DMS114 treated with DMSO at 0.1 percent for 48 hours (cell line): ENCODE data around the gene RICTOR.

ENCODE experiments used
- DNase-seq: peaks from one replicate; lab custom pipeline; 2025; ENCODE audit not compliant: unreplicated experiment; lab: John Stamatoyannopoulos, UW

Gene RICTOR, protein sequence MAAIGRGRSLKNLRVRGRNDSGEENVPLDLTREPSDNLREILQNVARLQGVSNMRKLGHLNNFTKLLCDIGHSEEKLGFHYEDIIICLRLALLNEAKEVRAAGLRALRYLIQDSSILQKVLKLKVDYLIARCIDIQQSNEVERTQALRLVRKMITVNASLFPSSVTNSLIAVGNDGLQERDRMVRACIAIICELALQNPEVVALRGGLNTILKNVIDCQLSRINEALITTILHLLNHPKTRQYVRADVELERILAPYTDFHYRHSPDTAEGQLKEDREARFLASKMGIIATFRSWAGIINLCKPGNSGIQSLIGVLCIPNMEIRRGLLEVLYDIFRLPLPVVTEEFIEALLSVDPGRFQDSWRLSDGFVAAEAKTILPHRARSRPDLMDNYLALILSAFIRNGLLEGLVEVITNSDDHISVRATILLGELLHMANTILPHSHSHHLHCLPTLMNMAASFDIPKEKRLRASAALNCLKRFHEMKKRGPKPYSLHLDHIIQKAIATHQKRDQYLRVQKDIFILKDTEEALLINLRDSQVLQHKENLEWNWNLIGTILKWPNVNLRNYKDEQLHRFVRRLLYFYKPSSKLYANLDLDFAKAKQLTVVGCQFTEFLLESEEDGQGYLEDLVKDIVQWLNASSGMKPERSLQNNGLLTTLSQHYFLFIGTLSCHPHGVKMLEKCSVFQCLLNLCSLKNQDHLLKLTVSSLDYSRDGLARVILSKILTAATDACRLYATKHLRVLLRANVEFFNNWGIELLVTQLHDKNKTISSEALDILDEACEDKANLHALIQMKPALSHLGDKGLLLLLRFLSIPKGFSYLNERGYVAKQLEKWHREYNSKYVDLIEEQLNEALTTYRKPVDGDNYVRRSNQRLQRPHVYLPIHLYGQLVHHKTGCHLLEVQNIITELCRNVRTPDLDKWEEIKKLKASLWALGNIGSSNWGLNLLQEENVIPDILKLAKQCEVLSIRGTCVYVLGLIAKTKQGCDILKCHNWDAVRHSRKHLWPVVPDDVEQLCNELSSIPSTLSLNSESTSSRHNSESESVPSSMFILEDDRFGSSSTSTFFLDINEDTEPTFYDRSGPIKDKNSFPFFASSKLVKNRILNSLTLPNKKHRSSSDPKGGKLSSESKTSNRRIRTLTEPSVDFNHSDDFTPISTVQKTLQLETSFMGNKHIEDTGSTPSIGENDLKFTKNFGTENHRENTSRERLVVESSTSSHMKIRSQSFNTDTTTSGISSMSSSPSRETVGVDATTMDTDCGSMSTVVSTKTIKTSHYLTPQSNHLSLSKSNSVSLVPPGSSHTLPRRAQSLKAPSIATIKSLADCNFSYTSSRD (N-terminal part only)

DNA sequence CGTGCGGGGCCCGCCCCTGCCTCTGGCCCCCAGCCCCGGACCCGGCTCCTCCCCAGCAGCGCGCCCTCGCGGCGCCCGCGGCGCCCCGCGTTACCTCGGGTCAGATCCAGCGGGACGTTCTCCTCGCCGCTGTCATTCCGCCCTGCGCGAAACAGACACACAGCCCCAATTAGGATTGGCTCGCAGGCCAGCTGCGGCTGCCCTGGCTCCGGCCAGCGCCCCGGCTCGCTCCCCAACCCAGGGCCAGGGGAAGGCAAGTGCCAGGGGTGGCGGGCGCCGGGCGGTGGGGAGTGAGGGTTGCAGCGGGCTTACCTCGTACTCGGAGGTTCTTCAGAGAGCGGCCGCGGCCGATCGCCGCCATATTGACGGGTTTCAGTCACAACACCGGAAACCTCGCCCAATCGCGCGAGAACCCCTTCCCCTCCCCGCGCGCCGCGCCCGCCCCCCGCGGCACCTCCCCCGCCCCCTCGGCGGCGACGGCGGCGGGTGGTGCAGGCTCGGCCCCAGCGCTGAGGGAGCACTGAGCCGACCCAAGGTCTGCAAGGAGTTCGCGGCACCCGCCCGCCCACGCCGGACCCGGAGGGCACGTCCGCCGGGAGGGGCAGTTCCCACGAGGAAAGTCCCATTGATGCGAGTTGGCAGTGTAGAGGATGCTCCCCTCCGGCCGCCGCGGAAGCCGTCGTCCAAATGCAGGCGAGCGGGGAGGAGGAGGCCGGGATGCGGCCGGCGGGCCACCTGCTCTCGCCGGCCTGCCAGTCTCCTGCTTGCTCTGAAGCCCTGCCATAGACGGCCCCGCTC, at the start of gene RICTOR:
Gene RICTOR, minus strand, starts transcription at position 383 of the 798 bp plus-strand sequence. Its CDS starts 22 bp downstream, at position 361.
- peak; percentile 45 for DNase-seq

DNA sequence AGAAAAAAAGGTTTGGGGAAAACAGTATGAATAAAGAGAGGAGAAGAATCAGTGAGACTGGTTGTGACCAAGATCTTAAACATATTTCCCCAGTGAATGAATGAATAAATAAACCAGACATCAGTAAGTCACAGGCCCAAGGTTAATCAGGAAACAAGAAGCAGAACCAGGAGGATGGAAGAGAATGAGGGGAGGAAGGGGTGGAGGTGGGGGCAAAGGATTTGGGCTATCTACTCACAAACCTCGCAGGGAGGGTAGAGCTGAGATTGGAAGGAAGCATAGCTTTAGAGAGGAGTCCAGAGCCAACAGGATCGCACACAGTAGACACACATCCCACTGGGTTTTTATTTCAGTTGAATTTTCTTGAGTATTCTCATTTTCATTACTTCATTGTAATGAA, 47.7 kb upstream of the RICTOR start:
- DNase-seq: no peak

DNA sequence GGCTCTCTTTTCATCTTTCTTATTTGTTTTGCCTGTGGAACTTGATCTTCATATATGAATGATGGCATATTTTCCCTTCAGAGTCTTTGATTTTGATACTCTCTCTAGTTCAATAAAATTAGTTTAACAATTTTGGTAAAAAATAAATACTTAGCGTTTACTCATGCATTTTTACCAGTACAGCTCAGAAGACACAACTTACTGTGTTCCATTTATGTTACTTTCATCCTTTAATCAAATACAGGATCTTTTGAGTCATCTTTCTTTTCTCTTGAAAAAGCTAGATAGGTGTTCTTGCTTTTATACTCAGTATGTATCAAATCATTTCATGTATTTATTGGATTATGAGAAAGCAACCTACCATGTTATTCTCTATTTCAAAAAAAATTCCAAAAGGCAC, 47.1 kb upstream of the RICTOR start:
- DNase-seq: no peak

DNA sequence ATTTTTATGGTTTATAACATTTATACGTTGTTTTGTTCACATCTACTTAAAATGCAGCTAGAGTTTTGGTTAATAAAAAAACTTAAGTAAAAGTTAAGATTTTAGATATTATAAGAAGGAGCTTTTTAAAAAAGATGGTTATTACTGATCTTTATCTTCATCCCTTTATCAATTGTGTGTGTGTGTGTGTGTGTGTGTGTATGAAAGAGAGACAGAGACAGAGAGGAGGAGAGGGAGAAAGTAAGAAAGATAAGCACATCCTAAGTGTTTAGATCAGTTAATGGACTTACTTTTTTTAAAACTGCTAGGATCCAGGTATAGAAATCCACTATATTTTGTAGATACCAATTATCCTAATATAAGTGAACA, 45.8 kb upstream of the RICTOR start:
- no peak for DNase-seq

DNA sequence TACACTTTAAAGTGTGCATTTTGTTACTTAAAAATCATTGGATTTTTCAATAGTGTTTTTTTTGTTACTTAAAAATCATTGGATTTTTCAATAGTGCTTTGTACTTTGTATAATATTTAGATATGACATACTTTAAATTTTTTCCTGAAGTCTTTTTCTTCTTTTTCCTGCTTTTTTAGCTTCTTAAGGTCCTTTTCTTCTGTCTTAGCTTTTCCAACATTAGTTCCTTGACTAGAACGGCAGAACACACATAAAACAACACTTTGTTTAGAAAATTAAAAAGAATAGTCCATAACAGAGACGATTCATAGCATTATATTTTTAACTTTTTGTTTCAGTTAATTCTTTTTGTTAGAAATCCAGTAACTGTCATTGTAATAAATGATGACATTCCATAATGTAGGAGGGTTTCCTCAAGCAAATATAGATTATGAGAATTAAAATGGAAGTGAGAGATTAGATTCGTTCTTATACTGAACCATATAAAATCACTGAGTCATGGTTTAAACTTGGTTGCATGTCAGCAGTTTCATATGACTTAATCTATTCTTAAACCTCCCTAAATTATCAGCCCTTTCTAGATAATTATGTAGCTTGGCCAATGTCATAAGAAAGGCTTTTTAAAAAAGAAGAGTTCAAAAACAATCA, 45.3 kb upstream of the RICTOR start:
- no peak for DNase-seq

DNA sequence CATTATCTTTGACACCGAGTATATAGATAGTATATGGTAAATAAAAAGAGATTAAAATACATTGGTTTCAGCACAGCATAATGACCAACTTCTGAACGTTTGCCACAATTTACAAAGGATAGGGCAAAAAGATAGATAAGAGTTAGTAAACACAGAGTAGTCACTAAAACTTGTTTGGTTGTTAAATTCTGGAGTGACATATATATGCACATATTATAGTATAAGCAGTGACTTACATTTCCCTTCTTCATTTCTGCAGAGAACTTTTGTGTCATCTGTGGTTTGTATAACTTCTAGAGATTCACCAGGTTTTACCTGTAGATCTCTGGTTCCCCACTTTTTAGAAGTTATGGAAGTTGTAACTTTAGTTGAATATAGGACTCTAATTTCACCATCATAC, 44.4 kb upstream of the RICTOR start:
- DNase-seq: no peak

DNA sequence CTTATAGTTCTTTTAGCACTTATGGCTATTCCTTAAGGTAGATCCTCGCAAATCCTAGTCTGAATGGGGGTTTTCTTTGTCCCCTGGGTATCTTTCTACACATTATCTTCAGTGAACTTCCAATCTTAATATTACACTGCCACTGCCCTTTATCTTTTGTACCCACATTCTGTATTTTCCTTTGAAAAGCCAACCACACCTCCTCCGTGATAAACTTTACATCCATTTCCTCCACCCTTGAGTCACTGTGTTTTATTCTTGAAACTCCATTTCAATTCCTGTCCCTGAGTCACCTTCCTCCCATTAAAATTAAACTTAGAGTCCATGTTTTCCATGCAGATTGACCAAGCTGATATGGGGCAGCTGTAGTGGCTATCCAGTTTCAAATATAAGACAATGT, 43.2 kb upstream of the RICTOR start:
- DNase-seq: no peak

DNA sequence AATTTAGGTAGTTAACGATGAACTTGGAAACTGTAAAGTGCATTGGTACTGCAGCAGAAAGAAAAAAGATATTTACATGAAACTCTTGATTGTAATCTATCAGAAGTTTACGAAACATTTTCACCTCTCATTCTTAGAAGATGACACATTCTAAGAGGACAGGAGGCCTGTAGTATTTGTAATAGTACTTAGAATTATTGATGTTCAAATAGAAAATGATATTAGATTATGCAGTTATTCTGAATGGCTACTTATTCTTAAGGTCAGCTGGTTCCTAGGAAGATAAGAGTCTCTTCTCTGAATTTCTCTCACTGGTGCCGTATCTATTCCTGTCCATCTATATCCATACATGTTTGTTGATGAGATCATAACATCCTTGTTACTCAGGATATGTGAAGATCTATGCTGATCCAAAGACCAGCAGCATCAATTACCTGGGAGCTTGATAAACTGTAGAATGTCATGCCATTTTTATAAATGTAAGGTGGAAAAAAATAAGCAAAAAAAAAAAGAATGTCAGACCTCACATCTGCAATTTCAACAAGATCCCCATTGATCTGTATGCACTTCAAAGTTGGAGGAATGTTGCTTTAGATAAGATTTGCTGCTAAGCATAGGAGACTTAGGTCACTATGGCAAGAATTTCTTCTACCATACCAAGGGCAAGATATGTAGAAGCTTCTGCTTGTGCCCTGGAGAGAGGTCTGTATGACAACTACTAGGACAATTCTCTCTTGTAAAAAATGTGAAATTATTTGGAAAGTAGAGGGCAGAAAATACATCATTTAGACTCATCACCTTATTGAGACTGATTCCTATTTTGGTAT, 42.4 kb upstream of the RICTOR start:
- no peak for DNase-seq

DNA sequence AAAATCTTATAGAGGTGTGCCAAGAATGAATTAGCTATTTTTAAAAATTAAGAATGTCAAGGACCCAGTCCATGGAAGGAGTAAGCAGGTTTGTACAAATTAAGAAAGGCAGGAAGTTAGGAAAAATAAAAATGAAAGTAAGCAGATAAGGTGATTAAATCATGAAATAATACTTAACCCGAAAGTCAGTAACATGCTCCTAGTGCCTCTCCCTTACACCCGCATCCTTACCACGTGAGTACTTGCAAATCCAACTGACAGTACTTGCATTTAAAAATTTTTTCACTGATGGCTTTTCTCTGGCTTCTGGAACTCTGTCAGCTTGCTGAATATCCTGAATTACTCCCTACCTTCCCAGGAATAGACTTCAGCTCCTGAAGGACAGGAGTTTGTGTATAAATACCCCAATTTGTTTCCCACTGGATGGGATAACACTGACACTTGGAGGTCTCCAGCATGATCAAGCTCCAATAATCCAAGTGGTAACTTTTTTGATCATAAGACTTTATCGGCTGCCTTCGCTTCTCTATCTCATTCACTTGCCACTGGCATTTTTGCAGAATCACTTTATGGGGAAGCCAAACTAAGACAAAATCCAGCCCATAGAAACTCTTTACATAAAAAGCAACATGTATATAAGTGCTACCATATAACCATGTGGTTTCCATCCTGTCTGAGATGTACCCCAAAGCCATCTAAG, 41.6 kb upstream of the RICTOR start:
- DNase-seq: no peak

DNA sequence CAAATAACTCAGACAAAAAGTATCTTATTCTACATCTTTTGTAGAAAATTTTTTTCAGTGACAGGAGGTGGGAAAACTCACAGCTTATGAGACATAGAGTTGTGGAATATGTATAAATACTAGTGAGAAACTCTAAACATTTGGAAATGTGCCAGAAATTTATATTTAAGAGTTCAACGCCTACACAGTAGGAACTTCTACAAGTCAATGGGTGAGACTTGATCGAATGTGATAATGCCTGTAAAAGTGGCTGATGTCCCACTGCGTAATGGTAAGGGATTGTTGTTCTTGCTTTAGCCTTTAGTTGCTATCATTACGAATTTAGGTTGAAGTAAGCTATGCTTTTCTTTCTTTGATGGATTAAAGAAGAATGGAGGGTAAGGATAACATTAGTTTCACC, 40.0 kb upstream of the RICTOR start:
- DNase-seq: no peak

DNA sequence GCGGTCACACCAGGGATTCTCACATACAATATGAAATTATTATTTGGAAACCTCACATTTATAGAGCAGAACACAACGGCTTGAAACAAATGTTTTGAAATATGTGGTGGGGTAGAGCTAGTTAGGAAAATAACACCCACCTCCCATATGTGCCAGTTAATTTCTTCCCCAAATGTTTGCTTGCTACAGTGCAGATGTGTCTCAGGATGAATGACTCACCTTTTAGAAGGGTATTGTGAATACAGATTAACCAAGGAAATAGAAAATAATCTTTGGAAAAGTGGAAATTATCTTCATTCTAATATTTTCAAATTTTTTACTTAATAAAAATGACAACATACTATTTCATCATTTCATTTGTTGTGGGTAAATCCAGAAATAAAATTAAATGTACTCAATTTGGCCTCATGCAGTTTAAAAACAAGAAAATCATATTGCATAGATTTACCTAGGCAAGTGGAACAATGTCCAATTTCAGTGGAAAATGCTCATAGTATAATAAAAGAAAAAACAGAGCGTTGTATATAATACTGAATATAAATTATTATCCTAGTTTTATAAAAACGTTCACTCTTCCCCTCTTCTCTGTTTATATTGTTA, 39.3 kb upstream of the RICTOR start:
- DNase-seq: no peak

DNA sequence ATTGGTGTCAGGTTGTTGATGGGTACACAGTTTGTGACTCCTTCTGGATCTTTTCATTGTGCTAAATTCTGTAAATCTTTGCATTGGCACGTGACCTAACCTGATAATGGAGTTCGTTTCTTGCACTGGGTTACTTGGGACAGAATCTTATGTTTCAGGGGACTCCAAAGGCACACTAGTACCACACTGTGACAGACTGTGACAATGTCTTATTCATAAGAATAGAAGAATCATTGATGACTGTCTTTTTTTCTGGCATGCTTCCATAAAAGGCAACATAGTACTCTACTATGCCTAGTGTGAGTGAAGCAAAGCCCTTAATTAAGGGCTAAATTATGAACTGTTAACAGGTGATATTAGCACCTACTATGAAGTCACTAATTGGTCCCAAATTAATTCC, 35.4 kb upstream of the RICTOR start:
- no peak for DNase-seq

DNA sequence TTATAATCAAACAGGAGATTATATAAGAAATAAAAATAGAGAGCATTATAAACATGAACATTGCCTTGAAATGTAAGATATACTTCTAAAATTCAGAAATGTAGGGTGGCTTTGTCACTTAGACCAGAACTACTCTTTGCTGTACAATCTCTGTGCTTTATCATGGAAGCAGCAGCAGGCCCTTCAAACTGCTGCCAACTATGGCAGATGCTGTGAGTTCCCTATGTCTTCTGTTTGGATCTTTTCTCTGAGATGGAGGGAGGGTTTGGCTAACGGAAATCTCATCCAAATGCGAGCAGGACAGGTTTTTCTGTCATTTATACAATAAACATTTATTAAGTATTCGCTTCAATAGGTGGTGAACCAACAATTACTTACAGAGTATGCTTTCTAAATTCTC, 34.8 kb upstream of the RICTOR start:
- no peak for DNase-seq

DNA sequence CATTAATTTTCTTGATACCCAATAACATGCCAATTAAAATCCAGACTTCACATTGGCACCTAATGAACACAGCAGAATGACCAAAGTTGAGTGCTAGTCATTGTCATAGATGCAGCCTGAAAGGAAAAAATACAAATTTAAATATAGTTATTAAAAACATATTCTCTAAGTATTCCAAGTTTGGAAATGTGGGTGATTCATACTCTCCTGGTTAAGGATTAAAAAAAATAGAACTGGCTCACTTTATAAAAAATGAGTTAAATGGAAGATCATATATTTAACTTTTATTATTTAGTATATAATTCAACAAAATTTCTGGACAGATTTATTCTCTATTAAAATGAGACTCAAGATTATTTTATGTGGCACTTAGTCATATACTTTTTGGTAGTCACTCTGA, 33.2 kb upstream of the RICTOR start:
- DNase-seq: no peak

DNA sequence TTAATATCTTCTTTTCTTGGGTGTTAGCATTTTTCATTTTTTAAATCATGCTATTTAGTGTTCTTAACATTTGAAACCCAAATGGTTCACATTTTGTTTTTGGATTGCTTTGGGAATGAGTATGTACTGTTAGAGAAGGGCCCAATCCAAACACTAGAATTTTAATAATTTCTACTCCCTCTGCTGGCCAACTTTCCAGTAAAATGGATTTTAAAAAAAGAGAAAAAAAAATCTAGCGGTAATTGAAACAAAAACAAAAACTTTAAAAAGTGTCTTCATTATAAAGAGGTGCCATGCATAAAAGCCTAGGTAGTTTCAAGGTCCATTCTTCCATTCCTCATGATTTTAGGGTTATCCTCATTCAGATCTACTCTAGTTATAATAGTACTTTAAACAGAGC, 32.1 kb upstream of the RICTOR start:
- DNase-seq: no peak

DNA sequence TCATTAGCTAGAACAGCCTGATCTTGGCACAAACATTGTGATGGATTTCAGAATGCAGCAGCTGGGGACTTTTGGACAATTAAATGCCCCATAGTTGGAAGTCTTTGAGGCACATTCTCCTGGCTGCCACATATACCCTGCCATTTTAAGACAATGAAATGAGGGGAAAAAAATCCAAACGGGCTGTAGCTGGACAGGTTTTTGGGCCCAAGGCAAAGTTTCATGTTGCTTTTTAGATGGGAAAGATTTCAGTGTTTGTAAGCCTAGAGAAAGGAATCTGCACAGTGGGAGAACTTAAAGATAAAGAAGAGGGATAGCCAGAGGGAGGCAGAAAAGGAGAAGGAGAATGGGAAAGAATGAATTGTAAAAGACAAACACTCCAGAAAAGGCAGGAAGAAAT, 30.0 kb upstream of the RICTOR start:
- DNase-seq: no peak

DNA sequence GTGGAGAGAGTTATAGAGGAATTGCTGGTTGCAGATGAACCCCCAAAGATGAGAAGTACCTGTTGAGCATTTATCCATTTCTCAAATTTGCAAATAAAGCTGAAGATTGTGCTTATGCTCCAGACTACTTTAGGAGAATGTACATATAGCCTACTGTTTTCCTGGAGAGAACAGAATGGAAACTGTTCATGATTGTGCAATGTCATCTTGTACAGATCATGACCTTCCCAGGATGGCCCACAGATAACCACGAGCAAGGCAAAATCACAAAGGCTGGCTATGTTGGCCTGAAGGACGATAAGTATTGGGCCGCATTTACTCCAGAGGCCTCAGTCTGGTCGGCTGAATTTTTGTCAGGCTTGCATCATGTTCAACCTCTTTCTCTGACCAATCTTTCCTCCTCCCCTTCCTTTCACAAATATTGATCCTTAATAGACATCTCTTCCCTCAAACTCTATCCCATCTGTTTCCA, 28.5 kb upstream of the RICTOR start:
- no peak for DNase-seq

DNA sequence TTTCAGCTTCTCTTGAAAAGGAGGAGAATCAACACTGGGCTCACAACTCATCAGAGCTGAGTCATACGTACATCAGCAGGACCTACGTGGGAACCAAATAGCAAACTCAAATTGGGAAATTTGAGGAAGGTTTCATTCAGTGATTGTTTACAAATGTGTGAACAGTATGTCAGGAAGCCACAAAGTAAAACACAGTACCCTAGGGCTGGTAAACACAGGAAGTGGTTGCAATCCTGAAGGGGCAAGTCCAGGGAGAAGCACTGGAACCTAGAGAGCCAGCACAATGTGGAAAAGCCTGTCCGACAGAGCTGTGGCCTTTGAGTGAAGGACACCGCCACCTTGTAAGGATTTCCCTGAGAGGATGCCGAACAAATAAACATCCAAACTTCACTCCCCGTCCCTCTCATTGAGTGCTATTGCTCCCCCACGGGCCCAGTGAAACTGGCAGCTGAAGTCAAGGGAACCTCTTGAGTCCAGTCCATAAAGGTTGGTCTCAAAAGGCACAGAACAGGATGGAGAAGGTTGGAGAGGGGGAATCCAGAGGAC, 26.7 kb upstream of the RICTOR start:
- DNase-seq: no peak
